ENCODE data around the gene COPS7A.

The COPS7A gene

DNA sequence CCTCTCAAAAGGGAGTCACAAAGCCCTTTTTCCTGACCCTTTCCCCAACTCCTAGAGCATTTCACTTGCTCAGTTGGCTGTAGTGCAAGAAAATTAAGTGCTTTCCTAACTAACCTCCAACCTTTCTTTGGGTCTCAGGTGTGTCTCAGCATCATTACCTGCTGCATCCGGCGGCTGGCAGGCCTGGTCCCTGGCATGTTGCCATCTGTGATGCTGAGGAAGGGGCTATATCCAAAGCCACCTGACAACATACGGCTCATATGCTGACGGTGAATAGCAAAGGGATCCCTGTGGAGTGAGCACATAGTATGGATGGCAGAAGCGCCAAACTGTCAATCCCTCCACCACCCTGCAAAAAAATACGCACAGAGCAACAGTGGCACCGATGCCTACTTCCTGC is 27.9 kb downstream of the COPS7A start:
- no peak for DNase-seq

DNA sequence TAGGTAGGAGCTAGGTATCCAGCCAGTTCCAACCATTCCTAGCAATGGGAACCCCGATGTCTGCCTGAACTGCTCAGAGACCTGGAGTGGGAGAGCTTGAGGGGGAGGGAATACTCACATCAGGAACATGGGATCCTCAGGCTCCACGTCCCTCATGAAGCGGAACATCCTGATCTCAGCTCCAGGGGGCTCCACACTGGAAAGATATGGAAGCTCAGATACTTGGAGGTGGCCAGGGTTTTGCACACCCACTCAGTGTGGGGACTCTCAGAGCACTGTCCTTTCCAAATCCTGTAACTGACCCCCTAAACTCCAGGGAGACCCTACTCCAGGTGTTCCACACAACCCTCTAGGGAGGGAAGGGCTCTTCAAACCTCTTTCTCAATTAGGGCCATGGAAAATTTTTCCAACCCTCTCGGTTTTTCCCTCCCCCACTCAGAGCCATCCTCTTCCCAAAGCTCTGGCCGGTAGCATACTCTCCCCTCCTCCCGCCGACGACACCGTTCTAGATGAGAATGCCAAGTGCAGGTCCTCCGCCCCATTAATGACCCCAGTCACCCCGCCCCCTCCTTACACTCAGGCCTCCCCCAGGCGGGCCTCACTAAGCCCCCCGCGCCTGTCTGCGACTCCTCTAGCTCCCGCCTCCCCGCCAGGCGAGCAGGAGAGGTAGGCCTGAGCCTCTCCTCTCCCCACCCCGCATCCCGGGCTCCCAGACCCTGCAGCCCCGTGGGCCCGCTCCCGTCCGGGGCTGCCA is 28.5 kb downstream of the COPS7A start:
- peak; percentile 56 for DNase-seq

DNA sequence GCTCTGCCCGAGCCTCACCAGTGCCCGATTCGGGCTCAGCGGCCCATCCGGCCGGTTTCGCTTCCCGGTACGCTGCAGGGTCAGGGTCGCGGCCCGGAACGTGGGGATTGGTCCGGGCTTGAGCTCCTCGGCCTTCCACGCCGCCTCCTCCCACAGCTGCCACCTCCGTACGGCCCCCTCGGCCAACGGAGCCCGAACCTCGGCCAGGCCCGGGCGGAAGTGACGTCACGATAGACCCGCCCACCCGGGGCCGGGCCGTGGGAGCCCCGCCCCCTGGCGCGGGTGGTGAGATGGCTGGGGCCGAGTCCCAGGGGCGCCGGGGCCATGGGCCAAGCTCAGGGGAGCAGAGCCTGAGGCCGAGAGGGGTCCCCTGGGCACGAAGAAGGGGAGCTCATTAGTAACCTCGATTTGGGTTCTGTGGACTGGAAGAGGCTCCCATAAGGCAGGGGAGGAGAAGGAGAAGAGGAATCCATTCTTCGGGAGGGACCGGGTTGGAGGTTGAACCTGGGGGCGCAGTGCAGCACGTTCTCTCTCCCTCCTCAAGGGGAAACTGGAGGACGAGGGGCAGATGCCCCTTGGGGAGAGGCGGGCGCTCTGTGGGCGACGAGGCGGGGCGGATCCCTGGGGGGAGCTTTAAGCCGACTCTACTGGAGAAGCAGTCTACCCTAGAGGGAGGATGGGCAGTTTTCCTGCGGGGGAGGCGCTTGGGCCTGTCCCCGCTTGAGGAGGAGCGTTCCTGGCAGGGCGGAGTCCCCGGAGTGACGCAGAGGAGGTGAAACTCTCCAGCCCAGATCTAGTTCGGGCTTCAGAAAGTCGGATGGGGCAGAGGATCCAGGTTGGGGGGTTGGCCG is 29.3 kb downstream of the COPS7A start, which contains the start of gene MLF2:
Gene MLF2, minus strand, starts transcription at position 221 of the 851 bp plus-strand sequence. CDS start 807 bp downstream, outside the sequence.
- peak; percentile 100 for DNase-seq

DNA sequence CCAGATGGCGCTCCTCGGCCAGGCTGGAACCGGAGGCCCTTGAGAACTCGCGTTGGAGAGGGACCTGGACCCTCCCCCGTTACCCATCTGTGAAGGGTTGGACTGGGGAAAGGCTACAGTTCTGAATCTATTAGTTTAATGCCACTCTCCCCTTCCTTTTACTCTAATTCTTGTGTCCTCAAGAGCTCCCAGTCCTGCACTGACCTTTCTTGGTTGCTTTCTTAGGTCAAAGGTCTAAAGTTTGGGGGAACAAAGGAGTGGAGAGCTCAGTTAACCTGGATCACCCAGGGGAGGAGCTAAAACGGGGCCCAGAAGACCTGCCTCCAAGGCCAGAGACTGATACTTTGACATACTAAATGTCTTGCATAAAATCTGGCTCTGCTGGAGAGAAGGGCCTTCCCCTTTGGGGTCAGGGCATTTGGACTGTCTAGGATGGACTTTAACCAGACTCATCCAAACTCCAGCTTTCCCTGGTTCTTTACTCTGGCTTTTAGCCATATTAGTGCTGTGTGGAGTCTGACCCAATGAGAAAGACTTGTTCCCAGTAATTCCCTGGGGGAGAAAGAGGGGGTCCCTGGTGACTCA is 30.0 kb downstream of the COPS7A start:
- no peak for DNase-seq

DNA sequence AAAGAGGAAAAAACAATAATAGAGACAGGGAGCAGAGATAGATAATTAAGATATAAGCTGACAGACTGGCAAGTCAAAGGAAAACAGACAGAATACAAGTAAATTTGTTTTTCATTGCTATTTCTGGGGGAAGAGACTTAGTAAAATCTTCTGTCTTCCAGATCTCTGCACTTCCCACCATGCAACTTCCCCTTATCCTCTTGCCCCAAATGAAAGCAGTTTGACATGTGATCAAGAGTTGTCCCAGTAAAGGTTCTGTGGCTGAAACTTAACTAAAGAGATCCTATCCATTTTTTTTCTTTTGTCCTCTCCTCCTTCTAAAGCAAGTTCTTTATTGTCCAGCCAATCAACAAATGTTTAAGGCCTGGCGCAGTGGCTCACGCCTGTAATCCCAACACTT is 30.6 kb downstream of the COPS7A start:
- no peak for DNase-seq

DNA sequence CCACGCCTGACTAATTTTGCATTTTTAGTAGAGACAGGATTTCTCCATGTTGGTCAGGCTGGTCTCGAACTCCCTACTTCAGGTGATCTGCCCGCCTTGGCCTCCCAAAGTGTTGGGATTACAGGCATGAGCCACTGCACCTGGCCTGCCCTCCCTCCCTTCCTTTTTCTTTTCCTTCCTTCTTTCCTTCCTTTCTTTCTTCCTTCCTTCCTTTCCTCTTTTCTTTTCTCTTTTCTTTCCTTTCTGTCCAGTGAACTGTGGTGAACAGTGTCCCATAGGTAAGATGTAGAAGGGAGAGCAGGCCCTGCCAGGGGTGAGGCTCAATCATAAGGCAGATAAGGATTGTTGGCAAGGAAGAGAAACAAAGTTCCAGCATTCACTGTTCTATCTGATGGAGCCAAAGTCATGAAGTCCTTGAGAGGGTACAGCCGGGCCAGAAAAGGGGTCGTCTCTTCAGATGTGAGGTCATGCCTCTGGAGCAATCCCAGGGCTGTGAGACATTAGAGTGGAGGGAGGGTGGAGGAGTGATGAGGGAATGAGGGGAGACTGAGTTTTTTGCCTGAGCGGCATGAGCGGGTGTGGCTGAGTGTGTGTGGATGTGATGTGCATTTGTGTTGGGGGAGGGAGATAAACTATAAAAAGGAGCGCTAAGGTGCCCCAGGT is 33.3 kb downstream of the COPS7A start:
- DNase-seq, result no peak

DNA sequence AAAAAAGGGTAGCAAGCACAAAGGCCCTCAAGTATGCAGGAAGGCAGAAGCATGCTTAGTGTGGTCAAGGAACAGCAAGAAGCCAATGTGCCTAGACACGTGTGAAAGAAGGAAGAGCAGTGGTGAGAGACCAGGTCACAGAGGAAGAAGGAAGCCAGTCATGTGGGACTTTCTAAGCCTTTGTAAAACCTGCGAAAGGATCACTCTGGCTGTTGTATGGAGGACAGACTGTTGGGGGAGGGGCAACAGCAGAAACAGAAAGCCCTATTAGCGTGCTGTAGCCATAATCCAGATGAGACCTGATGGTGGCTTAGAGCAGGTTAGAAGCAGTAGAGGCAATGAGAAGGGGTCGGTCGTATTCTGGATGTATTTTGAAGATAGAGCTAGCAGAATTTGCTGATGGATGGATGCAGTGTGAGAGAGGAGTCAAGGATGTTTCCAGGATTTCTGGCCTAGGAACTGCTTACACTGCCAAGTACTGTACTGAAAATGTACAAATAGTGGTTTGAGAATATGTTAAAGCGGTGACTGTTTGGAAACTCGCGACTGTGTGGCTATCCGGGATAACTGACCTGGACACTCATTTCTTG is 34.8 kb downstream of the COPS7A start:
- no peak for DNase-seq

DNA sequence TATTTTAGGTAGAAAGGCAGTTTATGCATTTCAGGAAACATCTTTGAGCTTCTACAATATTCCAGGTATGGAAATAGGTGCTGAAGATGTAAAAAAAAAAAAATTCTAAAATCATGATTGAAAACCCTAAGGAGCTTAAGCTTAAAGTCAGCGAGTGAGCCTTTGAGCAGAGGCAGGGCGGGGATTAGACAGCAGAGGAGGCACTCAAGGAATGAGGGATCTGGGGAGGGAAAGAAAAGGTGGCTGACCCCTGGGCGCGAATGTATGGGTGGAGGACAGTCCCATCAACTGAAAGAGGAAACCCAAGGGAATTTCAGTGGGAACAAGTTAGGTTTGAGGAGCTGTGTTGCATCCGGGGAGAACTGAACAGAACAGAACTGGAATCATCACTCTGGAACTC is 35.9 kb downstream of the COPS7A start:
- DNase-seq, result no peak

DNA sequence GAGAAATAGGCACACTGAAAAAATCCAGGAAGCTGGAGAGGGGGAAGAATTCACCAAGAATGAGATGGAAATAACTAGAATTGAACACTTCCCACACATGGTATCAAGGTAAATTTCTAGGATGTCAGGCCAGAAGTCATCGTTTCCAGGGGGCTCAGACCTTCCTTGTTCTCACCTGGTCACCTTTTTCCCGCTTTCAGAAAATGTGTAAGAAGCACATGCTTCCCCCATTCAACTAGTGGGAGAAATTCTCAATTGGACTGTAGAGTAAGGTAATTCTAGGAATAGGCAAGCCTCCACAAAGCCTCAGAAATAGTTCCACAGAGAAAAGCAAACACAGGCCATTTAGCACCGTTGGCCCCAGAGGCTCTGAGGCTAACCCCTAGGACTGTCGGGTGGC is 39.5 kb downstream of the COPS7A start:
- no peak for DNase-seq

DNA sequence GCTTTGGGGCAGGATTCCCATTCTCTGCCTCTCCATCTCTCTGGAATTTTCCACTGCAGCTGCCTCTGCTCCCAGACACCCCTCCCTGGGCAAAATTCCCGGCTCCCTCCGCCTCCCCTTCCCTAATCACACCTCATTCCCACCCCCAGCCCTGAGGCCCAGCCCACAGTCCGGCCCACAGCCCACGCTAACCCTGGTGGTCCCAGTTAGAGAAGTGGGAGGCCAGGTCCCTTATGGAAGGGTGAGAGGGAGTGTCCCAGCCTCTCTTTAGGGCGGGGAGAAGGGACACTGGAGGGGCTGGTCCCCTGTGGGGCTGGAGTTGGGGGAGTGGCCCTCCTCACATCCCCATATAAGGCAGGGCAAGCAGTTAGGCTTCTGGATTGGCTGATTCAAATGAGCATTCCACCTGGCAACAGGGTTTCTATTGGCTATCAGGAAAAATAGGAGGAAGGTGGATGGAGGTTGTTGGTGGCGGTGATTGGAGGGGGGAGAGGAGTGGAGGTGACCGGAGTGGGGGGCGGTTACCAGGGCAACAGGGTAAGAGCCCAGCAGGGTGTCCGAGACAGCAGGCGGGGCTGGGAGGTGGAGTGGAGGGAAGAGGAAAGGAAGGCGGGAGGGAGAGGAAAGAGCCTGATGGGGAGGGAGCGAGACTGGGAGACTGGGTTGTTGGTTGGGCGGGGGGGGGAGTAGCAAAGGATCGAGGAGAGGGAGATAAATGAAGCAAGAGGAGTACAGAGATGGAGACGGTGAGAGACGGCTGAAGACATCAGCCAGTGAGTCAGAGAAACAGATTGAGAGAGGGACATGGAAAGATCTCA is 40.4 kb downstream of the COPS7A start:
- DNase-seq, result peak; percentile 100

DNA sequence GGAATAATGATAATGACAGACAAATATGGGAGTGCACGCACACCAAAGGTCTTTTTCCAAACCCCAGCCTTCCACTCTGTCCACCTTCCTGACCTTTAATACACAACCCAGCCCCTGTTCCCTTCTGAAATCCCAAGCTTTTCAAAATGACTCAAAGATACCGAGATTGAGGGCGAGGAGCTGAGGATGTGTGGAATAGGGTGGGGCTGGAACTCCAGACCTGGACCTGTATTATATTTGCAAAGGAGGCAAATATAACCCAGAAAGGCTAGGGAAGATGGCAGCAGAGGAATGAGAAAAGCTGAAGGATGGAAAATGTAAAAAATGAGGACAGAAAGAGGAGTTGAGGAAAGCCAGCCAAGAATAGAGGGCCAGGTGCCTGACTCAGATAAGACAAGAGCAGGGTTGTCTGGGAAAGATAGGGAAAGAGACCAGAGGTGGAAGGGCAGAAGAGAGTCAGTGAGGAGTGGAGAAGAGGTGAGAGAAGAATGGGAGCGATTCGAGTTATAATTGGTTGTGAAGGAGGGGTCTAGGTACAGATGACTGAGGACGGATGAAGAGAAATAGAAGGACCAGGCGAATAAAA is 41.3 kb downstream of the COPS7A start:
- no peak for DNase-seq

DNA sequence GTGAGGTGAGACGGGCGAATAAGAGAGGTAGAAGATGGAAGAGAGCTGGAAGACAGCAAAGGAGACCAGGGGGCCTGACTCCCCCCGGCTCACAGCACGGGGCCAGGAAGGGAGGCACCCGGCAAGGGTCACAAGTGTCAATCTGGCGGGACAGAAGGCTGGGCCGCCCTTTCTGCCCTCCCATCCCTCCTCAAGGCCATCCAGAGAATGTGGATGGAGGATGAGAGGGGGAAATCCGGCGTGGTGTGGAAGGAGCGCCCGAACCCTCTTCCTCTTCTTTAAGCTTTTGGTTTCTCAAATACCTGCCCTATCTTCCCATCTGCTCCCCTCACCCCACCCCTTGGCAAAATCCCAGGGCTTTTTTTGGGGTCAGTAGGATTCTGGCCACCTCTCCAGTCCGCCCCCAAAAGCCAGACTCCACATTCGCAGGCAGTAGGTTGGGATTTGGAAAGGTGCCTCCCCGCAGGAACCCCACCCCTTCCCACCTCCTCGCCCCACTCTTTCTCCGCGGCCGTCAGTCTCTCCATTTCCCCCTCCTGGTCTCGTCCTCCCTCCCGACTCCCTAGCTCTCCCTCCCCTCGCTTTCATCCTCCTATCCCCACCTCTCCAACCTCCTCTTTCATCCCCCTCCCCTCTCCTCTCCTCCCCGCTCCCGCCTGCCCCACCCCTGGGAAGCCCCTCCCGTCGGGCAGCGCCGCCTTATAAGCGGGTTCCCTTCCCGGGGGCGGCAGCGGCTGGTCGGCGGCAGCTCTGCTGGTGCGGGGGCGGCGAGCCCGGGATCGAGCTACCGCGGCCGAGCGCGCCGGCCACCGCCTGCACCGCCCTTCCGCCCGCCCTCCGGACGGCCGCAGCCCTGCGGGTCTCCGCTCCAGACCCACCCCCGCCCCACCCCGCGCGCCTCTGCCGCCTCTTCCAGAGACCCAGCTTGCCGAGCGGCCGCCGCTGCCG is 42.1 kb downstream of the COPS7A start, which contains the start of gene PTMS:
Gene PTMS, plus strand, starts transcription at position 730 of the 948 bp plus-strand sequence. CDS start 343 bp downstream, outside the sequence.
- DNase-seq, result peak; percentile 97

DNA sequence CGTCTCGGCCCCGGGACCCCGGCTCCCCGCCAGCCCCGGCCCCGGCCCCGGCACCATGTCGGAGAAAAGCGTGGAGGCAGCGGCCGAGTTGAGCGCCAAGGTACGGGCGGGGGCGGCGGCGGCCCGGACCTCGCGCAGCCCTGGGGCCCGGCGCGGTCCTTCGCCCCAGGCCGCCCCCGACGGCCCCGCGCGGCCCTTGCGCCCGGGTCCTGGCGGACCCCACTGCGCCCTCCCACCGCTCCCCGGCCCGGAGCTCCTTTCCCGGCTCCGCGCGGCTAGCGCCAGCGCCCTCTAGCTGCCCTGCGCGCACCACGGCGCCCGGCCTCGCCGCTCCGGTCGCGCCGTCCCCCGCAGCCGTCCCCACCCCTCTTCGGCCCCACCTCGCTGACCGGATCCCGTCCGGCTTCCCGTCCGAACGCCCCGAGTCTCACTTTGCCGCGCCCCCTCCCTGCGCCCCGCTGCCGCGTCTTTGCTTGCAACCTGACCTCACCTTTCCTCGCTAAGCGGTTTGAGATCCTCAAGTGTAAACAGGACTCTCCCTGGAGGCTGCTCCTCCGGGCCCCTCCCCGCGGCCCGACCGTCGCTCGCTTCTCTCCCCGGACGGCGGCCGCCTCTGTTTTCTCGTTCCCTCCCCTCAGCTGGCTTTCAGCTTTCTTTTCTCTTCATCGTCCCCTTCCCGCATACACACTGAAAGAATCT is 43.0 kb downstream of the COPS7A start:
- DNase-seq, result peak; percentile 60

DNA sequence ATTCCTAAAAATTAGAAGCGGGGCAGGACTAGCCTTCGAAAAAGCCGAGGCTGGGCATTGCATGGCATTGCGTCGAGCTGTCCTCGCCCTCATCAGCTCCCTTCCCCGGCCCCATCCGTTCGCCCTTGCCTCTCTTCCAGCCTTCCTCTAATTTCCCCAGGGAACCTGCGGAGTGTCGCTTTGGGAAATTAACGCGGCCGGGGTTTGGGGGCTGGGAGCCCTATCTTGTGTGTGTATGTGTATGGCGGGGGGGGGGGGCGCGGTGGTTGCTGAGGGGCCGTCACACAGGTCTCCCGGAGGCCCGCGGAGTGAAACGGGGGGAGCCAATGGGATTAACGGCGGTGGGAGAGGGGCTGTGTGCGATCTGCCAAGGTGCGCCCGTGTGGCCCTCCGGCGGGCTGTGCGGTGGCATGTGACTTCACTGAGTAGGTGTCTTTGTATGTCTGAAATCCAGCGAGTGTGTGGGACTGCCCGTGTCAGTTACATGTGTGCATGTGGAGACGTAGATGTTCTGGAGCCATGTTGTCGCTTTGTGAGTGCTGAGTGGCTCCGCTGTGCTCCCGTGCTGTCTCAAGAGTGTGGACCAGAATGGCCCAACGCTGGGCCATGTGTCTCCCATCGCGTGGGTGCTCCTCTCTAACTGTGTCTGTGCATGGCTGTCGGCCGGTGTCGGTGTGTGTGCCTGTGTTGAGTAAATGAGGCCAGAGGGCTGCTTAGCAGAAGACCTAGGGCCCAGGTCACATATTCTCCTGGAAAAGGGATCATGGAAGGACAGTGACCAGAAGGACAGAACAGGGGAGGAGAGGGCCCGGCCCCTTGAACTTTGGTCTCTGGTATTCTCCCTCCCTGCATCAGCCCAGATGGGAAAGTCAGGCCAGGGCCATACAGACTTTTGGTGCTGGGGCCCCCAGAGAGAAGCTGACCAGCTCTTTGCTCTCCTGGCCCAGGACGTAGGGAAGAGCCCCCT is 43.8 kb downstream of the COPS7A start:
- peak; percentile 28 for DNase-seq

DNA sequence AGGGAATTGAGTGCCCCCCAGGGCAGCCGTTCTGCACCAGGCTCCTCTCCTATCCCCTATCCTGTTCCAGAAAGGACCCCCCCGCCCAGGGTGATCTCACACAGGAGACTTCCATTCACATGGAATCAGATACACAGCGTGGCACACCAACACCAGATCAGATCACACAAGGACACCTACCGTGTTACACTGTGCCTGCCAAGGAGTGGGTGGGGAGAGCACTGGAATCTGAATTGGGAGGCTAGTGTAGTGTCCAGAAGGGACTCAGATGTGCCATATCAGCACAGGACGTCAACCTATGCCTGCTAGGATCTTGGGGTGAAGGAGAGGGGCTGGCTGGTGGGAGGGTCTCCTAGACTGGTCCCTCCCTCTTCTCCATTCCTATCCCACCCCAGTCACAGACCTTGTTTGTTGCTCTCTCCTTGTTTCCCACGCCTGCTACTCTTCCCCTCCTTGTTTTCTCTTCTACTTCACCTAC is 44.6 kb downstream of the COPS7A start:
- no peak for DNase-seq

DNA sequence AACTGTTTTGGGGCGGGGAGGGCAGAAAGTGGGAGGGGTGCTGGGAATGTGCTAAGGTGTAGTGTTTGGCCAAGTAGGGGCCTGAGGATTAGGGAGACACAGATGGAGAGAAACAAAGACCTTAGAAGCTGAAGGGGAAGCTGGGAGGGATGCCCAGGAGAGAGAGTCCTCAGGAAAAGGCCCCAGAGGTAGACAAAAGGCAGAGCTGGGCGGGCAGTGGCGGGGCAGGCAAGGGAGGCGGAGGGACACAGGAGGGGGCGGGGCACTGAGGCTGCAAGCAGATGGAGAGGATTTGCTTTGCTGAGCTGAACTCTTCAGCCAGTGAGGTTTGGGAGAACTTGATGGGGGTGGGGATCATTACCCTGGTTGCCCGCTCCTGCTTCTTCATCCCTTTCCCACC is 45.1 kb downstream of the COPS7A start:
- peak; percentile 36 for DNase-seq

DNA sequence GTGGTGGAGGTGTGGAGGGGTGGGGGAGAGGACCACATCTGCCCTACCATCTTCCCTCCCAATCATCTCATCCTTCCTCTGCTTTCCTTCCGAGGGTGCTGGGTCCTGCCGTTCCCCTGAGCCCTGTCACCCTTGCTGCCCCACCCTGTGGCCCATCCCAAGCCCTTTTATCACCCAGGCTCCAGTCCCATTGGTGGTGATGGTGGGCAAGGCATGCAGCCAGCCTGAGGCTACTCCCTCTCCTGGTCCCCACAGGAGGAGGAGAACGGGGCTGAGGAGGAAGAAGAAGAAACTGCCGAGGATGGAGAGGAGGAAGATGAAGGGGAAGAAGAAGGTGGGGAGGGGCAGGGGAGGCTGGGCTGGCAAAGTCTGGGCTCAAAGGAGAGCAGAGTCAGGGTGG is 45.8 kb downstream of the COPS7A start:
- DNase-seq, result no peak

DNA sequence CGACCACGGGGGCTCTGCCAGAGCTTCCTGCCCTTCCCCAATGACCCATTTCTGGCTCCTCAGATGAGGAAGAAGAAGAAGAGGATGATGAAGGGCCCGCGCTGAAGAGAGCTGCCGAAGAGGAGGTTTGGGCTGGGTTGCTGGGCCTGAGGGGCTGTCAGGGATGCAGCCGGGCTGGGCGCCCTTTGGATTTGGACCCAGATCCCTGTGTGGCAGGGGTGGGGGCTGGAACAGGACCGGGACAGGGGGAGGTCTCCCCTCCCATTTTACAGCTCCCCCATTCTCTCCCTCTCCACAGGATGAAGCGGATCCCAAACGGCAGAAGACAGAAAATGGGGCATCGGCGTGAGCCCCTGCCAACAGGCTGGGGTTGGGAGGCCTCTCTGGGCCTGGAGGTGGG is 46.2 kb downstream of the COPS7A start:
- DNase-seq, result no peak
